ENCODE measurements around the gene USP30.

DNA sequence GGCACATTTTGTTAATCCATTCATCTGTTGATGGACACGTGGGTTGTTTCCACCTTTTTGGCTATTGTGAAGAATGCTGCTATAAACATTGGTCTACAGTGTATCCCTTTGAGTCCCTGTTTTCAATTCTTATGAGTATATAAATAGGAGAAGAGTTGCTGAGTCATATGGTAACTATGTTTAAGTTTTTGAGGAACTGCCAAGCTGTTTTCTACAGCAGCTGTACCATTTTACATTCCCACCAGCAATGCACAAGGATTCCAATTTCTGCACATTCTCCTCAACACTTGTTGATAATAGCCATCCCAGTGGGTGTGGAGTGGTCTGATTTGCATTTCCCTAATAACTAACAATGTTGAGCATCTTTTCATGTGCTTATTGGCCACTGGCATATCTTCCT, 24.6 kb upstream of the USP30 start:
- TF ChIP-seq, protein P1, sequence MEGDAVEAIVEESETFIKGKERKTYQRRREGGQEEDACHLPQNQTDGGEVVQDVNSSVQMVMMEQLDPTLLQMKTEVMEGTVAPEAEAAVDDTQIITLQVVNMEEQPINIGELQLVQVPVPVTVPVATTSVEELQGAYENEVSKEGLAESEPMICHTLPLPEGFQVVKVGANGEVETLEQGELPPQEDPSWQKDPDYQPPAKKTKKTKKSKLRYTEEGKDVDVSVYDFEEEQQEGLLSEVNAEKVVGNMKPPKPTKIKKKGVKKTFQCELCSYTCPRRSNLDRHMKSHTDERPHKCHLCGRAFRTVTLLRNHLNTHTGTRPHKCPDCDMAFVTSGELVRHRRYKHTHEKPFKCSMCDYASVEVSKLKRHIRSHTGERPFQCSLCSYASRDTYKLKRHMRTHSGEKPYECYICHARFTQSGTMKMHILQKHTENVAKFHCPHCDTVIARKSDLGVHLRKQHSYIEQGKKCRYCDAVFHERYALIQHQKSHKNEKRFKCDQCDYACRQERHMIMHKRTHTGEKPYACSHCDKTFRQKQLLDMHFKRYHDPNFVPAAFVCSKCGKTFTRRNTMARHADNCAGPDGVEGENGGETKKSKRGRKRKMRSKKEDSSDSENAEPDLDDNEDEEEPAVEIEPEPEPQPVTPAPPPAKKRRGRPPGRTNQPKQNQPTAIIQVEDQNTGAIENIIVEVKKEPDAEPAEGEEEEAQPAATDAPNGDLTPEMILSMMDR (IDR thresholded peaks at IDR 0.05 in 4 of 5, conservative IDR thresholded peaks at IDR 0.05 in 1 of 5), result no peak
- no peak for TF ChIP-seq POLR2A (IDR thresholded peaks at IDR 0.05)
